Lung (tissue), 12 donors: ENCODE measurements around the gene TPO. TPM values are rescaled to one million over a fixed set of nuclear protein-coding genes. Genes with fewer than 3 reads are reported as not detected.

Source experiments
- ATAC-seq: fragments of 200-7000 bp; cut with Tn5 transposase; one replicate; pipeline ENCODE4 v1.9.1; 2020; ENCODE audit warnings: moderate number of reproducible peaks; ENCODE audit not compliant: insufficient read depth, low FRiP score
- DNase-seq, 3 donors: peaks; one replicate each; pipeline ENCODE4 v3.0.0-alpha.2; 2013 to 2017
- H3K27ac ChIP-seq, 2 donors: one replicate each; pipeline ENCODE4 v1.5.1; 2013; ENCODE audit warnings: mild to moderate bottlenecking in 2 of 2, moderate library complexity in 2 of 2, control low read depth in 1 of 2, inconsistent platforms in 1 of 2, low read depth in 1 of 2, low read length in 1 of 2
- H3K27me3 ChIP-seq, 3 donors: one replicate each; pipeline ENCODE4 v1.5.1; 2013; ENCODE audit warnings: low read length in 2 of 3; ENCODE audit not compliant: control insufficient read depth in 3 of 3, insufficient read depth in 3 of 3
- H3K36me3 ChIP-seq, 4 donors: one replicate each; pipeline ENCODE4 v1.5.1; 2013; ENCODE audit warnings: low read length in 4 of 4, mild to moderate bottlenecking in 1 of 4, moderate library complexity in 1 of 4; ENCODE audit not compliant: control insufficient read depth in 4 of 4, insufficient read depth in 4 of 4
- H3K4me1 ChIP-seq, 5 donors: one replicate each; pipeline ENCODE4 v1.5.1; 2013; ENCODE audit warnings: low read length in 5 of 5, mild to moderate bottlenecking in 2 of 5, moderate library complexity in 1 of 5; ENCODE audit not compliant: control insufficient read depth in 5 of 5, insufficient read depth in 5 of 5
- H3K4me3 ChIP-seq: one replicate; pipeline ENCODE4 v1.5.1; 2013; ENCODE audit warnings: mild to moderate bottlenecking, control low read depth, moderate library complexity
- H3K9ac ChIP-seq, 2 donors: one replicate each; pipeline ENCODE4 v1.5.1; 2013; ENCODE audit warnings: low read length in 2 of 2, control low read depth in 1 of 2; ENCODE audit not compliant: insufficient read depth in 1 of 2
- H3K9me3 ChIP-seq, 4 donors: one replicate each; pipeline ENCODE4 v1.5.1; 2013; ENCODE audit warnings: low read length in 3 of 4, mild to moderate bottlenecking in 1 of 4, moderate library complexity in 1 of 4; ENCODE audit not compliant: control insufficient read depth in 4 of 4, insufficient read depth in 3 of 4
- CTCF ChIP-seq: IDR thresholded peaks from 2 replicates; pipeline ENCODE4 v1.5.1; 2012; ENCODE audit warnings: mild to moderate bottlenecking; ENCODE audit errors: control extremely low read depth, extremely low read depth
- WGBS, 2 donors: extraction: QIAGEN DNeasy Blood & Tissue Kit; methylation state at CpG; one replicate each; pipeline ENCODE4 v1.1.7; 2013; 5-methylcytosine and 5-hydroxymethylcytosine counted together
- polyA plus RNA-seq, 2 donors: library from polyadenylated mRNA; stranded (reverse); fragments of 200-250 nt; gene quantifications; one replicate each; pipeline ENCODE4 v1.2.1, GENCODE V29; 2013
- total RNA-seq, 2 donors: library from RNA; depleted of rRNA in 1 of 2; stranded (reverse); fragments of >200 nt in 1 of 2; gene quantifications; one replicate each; pipeline ENCODE4 v1.2.1, GENCODE V29; 2014 to 2021
- donor health status: control.
- donor health status: control.
- donor health status: Bipolar disorder and iron deficiency.
- donor health status: healthy.
- donor health status: DM: yes; HTN: yes; CAD: no.

The TPO gene
- total and polyA plus RNA-seq, 4 donors, result 0.17 to 0.31 TPM; not detected in 2

GRCh38 chr2:1538663-1539062 is 125.4 kb downstream of the TPO start:
- H3K9me3 ChIP-seq, result peaks cover 0 to 4% (median 0%) of the 10 kb centered on the region in 4 donors
- no peak for TF ChIP-seq CTCF
- no peak for ATAC-seq
- H3K4me3 ChIP-seq, result no peak overlapping the region
- WGBS, 2 donors, result 47 to 56% methylated on average over 10 of the region's 10 CpGs
- no peaks in the 10 kb centered on the region for H3K27me3 ChIP-seq
- peaks cover 0 to 14% (median 0%) of the 10 kb centered on the region in 5 donors for H3K4me1 ChIP-seq
- DNase-seq, result no peak
- H3K36me3 ChIP-seq, result no peaks in the 10 kb centered on the region
- H3K27ac ChIP-seq, result no peak overlapping the region
- H3K9ac ChIP-seq, result no peak overlapping the region

DNA sequence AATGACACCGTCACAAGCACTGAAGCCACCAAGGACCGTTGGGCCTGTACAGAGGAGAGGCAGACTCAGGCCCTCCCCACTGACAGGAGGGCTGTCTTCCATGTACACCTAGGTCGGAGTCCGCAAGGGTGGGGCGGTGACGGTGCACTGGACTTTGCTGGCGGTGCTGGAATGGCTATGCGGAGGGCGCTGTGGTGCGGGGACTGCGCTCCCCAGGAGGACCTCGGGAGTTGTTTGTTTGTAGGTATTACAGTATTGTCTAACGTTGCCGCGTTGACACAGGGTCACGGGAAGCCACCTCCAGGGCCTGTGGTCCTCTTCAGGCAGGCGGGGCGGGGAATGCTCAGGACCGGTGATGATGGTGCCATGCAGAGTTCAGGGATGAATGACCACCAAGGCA is 126.2 kb downstream of the TPO start:
- Histone ChIP-seq H3K4me1 (peaks cover 0 to 14% (median 0%) of the 10 kb centered on the region in 5 donors), H3K4me3 (no peak overlapping the region), H3K9ac (no peak overlapping the region), H3K27ac (no peak overlapping the region), H3K9me3 (peaks cover 0 to 2% (median 0%) of the 10 kb centered on the region in 4 donors), H3K27me3 (no peaks in the 10 kb centered on the region), H3K36me3 (no peaks in the 10 kb centered on the region)
- no peak for ATAC-seq
- WGBS, 2 donors, result 89 to 91% methylated on average over 19 of the region's 19 CpGs
- TF ChIP-seq CTCF, result no peak
- no peak for DNase-seq

DNA sequence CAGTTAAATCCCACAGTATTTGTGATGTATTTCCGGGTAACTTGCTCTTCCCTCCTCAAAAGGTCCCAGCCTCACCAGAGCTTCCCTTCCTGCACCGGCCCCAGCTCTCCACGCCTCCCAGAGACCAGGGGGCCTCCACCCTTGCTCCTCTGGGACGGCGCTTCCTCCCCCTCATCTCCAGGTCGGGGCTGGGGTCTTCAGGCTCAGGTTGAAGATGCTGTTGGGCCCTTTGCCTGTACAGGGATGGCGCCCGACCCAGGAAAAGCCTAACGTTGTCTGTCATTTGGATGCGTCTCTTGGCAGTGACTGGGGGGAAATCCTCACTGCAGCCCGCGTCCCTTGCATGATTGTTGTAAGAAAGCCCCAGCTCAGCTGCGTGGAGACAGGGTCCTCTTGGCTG is 126.7 kb downstream of the TPO start:
- H3K4me3 ChIP-seq, result no peak overlapping the region
- no peak for TF ChIP-seq CTCF
- H3K27ac ChIP-seq, result no peak overlapping the region
- H3K27me3 ChIP-seq, result no peaks in the 10 kb centered on the region
- DNase-seq, result no peak
- H3K4me1 ChIP-seq, result peaks cover 0 to 14% (median 0%) of the 10 kb centered on the region in 5 donors
- no peaks in the 10 kb centered on the region for H3K36me3 ChIP-seq
- no peak for ATAC-seq
- WGBS, 2 donors, result 87 to 91% methylated on average over 13 of the region's 13 CpGs
- H3K9ac ChIP-seq, result no peak overlapping the region
- H3K9me3 ChIP-seq, result no peaks in the 10 kb centered on the region

- Histone ChIP-seq H3K4me3 (no peak overlapping the region), H3K9ac (no peak overlapping the region), H3K27me3 (no peaks in the 10 kb centered on the region), H3K36me3 (no peaks in the 10 kb centered on the region), H3K9me3 (no peaks in the 10 kb centered on the region), H3K4me1 (peaks cover 0 to 14% (median 0%) of the 10 kb centered on the region in 5 donors), H3K27ac (no peak overlapping the region)
- 85 to 94% methylated on average over 25 of the region's 25 CpGs for whole genome bisulfite sequencing, 2 donors
- no peak for ATAC-seq
- TF ChIP-seq CTCF, result no peak
- no peak for DNase-seq
These were observed 127.2 kb downstream of the TPO start for GRCh38 chr2:1540481-1540880.
